HG03575 (cell line): ENCODE results near the gene LYZL4.

Experiments
- ATAC-seq: cut with Tn5 transposase; IDR thresholded peaks from one replicate; pipeline ENCODE4 v1.9.1; 2021; ENCODE audit not compliant: unreplicated experiment, insufficient number of reproducible peaks, low FRiP score; ENCODE audit errors: extremely low read depth

Gene LYZL4

DNA sequence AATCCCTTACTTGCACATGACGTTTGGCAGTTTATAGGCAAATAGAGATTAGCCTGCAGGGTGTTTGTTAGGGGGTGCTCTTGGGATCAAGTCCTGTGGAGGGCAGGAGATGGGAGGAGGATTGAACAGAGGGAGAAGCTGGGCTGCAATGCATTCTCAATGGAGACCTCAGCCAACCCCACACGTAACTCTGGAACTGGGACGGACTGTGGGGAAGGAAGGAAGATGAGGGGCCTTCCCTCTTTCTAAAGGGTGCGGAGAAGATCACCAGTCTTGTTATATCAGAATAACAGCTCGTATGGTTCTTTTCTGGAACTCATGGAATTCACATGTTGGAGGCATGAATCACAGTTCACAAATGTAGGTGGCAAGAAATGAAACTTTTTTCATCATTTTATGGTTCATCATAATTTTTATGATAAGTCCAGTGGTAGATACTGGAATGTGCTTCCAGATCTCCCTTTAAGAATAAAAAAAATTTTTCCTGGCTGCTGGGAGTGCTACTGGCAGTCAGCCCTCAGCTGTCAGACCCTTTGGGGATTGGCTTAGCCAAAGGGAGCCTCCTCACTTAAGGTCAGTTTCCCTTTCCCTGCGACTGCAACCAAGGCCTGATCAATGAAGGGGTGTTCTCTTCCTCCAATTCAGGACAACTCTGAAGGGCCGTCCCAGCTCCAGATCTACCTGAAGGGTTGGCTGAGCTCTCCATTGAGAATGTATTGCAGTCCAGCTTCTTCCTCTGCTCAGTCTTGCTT lies 20.5 kb upstream of the LYZL4 start:
- no peak for ATAC-seq

DNA sequence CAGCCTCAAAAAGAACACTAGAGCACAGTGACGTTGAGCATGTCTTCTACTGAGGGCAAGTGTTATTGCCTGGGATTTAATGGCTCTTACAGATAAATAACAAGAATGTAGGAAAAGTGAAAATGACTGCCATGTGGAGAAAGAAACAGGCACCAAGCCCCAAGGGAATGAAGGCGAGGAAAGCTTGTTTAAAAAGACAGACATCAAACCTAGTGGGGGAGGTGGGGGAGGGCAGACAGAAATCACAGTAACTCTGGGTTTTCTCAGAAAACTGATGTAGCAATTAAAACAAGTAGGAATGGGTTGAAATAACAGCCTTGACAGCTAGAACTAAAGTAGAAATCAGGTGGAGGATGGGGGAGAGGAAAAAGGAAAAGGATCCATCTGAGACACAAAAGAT lies 18.4 kb upstream of the LYZL4 start:
- ATAC-seq = no peak

DNA sequence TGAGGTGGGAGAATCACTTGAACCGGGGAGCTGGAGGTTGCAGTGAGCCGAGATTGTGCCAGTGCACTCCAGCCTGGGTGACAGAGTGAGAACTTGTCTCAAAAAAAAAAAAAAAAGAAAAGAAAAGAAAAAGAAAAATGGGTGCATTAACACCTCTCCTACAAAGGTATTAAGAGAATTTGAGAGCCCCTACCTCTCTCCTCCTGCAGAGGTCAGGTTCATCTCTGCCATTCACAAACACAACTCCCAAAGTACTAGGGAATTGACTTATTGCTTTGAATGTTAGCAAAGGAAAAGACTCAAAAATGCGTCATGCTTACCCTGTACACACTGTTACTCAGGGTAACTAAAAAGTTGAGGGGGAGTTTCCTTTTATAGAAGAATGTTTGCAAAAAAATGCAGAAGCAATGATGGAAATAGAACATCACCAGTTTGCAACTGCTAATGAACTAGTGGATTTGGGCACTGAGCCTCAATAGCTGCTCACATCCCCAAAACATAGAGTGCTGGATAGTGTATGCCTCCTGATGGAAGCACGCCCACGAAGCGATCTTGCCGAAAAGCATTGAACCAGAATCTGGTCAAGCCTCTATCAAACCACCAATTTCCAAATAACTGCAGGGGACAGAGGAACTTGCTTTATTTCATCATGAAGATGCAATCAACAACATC lies 15.5 kb upstream of the LYZL4 start:
- ATAC-seq = no peak

GRCh38 chr3:42424911-42425310 lies 14.5 kb upstream of the LYZL4 start:
- ATAC-seq = no peak

GRCh38 chr3:42421818-42422796 lies 11.7 kb upstream of the LYZL4 start:
- ATAC-seq = no peak

GRCh38 chr3:42419563-42419962 lies 9.2 kb upstream of the LYZL4 start:
- ATAC-seq = no peak

DNA sequence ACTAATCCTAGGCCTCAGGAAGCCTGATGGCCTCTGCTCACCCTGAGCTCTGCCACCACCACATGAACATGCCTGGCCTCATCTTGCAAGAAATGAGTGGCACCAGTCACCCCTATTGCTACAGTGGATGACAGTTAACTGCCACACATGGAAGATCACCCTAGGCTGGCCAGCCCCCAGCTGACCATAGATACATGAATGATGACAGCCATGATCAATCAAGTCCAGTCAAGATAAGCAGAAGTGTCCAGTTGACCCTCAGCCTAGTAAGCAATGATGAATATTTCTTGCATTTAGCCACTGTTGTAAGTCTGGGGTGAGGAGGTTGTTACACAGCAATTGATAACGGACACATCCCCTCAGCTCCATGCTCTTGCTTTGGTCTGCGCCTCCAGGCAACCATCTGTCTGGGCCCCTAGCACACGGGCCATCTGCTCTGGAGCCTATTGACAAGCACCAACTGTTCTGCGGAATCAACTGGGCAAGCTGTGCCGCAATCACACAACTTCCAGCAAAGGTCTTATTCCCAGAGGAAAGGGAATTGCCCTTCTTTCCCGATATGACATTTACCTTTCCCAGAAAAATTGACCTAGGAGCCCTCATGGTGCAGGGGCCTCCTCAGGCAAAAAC lies 2.2 kb upstream of the LYZL4 start:
- no peak for ATAC-seq

GRCh38 chr3:42411429-42411828 lies 1.0 kb upstream of the LYZL4 start:
- no peak for ATAC-seq

DNA sequence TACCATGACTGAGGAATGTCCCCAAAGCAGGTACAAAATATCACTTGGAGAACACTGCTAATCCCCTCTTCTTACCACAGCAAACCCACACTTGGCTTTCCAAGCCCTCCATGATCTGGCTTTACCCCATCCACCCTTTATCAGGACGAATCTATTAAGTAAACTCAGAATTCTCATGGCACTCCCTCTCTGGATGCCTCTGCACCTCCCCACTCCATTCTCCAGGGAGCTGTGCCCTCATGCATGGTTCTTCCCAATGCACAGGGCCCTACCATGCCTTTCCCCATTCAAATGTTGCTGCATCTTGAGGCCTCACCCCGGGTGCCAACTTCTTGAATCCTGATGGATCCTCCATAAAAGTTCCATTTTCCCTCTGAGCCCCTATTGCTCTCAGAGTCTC lies 2.3 kb downstream of the LYZL4 start:
- no peak for ATAC-seq

DNA sequence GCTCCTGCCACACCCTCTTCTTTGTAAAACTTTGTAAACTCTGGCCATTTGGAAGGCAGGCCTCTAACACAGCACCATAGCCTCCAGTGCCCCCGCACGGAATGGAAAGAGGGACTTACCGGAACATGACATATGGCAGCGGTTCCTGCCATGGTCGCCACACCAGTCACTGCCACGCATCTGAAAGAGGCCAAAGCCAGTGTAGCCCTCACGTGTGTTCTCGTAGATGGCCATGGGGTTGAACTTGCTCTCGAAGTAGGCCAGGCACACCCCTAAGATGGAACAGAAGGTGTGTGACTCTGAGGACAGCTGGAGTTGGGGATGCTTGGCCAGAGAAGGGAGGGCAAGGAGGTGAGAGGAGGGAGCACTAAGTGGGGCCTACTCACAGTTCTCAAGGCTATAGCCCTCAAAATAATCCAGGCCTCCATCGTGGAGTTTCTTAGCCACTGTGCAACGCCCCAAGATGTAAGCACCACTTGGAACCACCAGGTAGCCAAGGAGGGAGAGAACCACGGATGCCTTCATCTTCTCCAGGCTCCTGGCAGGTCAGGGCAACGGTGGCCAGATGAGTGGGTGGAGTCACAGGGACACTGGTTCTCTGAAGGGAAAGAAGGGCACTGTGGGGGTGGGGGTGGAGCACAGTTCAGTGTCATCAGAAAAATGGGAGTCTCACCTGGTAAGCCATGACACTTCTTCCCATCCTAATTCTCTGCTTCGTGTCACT lies 3.5 kb downstream of the LYZL4 start:
- ATAC-seq = no peak

DNA sequence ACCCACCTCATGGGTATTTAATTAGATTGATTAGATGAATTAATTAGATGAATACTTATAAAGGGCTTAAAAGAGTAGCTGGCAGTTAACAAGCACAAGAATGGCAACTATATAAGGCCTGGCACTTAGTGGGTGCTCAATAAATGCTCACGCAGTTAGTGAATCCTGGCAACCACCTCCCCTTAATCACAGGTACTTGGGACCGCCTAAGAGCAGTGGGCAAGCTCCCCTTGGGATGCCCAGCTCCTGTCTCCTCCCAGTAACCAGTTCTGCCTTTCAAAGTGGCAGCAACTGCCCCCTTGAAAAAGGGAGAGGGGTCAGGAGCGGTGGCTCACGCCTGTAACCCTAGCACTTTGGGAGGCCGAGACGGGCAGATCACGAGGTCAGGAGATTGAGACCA lies 4.6 kb downstream of the LYZL4 start:
- ATAC-seq = no peak

- ATAC-seq = no peak
Measured at GRCh38 chr3:42403737-42404136, 6.7 kb downstream of the LYZL4 start.

GRCh38 chr3:42402394-42403096 lies 7.9 kb downstream of the LYZL4 start:
- no peak for ATAC-seq

- no peak for ATAC-seq
Measured at GRCh38 chr3:42398080-42398479, 12.3 kb downstream of the LYZL4 start.

- ATAC-seq = no peak
Measured at GRCh38 chr3:42397644-42398043, 12.8 kb downstream of the LYZL4 start.

DNA sequence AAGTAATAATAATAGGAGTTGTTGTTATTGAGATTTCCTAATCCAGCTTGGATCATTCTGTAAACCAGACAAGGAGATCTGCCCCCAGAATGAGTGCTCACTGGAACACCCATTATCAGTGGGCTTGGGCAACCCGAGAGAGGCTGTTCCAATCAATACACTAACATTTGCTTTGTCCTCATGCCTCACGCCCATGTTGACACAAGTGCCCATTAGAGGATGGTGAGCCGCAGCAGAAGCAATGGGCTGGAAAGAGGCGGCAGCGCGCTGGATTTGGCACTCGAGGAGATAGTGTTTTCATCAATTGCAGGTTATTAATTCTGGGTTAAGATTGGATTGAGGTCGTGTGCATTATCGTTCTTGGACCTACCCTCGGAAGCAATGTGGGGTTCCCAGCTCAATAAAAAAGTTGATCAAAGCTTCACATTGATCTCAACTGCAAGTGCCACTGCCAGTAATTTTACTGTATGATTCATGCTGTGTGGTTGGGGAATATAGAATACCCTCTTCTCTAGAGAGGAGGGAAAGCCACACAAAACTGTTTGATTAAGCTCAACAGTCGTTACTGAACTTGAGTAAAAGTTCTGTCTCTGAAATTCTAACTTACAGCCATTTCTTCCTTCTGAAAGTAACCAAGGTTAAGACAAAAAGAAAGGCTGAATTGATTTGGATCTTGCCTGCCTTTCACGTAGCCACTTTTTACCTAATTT lies 15.7 kb downstream of the LYZL4 start:
- ATAC-seq = no peak

DNA sequence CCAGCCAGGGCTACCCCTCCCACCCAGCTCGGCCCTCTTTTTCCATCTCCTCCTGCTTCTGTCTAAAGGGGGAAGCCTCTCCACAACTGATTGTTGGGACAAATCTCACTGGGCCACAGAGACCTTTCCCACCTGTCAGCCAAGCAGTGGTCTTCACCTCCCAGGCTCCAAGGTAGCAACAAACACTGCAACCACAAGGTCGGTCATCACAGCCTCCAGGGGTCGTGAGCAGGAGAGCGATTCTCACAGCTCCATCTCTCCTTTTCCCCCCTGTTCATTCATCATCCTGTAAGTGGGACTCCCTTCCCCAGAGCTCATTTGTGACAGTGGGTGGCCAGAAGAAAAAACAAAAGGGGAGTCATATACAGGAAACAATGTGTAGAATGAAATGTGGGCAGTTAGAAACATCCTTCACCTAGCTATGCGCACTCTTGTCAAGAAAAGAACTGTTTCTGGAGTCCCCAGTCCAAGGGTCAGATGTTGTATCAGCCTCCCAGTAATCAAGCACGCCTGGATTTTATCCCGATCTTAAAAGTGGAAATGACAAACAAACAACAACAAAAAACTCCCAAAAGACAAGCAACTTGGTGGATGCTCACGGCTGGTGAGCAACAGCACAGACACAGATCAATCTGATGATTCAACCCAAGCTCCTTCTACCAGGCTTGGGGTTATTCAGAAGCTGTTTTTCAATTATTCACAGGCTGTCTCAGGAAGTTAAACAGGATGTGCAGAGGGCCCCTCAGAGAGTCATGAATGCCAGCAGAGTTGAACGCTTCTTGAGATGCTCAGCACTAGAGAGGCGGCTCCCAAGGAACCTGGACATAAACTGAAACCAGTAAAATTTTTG lies 22.4 kb downstream of the LYZL4 start:
- no peak for ATAC-seq
